Fibroblast of the conjunctiva (primary cell): Measurements from ENCODE around the gene ITIH1.
"Not testable (repeated sequence)": the region's sequence is repeated elsewhere in the genome, so short reads cannot be mapped to it uniquely, and the experiment has no call there.

ENCODE experiments used
- DNase-seq: peaks from one replicate; pipeline ENCODE4 v3.0.0-alpha.2; 2010; ENCODE audit warnings: low read depth

Gene ITIH1, protein sequence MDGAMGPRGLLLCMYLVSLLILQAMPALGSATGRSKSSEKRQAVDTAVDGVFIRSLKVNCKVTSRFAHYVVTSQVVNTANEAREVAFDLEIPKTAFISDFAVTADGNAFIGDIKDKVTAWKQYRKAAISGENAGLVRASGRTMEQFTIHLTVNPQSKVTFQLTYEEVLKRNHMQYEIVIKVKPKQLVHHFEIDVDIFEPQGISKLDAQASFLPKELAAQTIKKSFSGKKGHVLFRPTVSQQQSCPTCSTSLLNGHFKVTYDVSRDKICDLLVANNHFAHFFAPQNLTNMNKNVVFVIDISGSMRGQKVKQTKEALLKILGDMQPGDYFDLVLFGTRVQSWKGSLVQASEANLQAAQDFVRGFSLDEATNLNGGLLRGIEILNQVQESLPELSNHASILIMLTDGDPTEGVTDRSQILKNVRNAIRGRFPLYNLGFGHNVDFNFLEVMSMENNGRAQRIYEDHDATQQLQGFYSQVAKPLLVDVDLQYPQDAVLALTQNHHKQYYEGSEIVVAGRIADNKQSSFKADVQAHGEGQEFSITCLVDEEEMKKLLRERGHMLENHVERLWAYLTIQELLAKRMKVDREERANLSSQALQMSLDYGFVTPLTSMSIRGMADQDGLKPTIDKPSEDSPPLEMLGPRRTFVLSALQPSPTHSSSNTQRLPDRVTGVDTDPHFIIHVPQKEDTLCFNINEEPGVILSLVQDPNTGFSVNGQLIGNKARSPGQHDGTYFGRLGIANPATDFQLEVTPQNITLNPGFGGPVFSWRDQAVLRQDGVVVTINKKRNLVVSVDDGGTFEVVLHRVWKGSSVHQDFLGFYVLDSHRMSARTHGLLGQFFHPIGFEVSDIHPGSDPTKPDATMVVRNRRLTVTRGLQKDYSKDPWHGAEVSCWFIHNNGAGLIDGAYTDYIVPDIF

DNA sequence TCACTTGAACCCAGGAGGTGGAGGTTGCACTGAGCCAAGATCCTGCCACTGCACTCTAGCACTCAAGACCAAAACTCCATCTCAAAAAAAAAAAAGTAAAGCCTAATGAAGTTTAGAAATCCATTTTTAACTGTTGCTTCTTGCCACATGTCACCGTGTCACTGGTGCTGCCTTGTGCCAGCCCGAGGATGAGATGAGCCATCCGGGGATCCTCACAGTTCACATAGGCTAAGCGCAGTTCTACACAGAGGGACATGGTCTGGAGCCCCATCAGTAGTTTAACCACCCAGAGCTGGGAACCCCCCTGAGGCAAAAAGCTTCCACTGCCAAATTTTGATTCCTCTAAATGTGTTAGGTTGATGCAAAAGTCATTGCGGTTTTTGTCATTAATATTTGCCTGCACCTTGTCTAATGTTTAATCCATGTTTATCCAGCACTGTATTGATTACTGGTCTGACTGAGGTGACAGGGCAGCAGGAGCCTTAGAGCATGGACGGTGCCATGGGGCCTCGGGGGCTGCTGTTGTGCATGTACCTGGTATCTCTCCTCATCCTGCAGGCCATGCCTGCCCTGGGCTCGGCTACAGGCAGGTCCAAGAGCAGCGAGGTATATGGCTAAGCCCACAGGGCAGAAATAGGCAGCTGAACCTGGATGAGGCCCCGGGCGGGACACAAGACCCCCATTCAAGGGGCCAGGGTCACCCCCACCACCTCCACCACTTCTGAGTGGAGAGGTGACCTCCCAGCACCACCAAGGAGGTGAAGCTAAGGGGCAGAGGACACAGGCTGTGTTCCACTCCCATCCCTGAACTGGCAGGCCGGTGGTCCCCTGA is at the start of gene ITIH1:
TSS of gene ITIH1 (plus strand) at position 473 of the 832 bp plus-strand sequence. CDS start at position 490, 17 bp downstream.
- DNase-seq: no peak

DNA sequence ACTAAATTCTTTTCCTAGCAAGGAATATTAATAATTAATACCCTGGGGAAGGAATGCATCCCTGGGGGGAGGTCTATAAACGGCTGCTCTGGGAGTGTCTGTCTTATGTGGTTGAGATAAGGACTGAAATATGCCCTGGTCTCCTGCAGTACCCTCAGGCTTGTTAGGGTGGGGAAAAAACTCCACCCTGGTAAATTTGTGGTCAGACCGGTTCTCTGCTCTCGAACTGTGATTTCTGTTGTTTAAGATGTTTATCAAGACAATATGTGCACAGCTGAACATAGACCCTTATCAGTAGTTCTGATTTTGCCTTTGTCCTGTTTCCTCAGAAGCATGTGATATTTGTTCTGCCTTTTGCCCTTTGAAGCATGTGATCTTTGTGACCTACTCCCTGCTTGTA is 48.6 kb upstream of the ITIH1 start:
- DNase-seq: not testable (repeated sequence)

DNA sequence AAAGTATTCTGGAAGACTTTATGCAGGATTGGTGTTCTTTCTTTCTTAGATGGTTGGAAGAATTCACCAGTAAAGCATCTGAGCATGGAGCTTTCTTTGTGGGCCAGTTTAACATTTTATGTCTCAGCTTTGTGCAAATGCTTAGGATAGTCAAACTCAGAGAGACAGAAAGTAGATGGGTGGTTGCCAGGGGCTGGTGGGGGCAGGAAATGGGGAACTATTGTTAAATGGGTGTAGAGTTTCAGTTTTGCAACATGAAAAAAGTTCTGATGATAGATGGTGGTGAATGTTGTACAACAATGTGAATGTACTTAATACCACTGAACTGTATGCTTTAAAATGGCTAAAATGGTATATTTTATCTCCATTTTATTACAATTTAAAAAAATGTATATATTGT is 46.7 kb upstream of the ITIH1 start:
- DNase-seq: no peak

DNA sequence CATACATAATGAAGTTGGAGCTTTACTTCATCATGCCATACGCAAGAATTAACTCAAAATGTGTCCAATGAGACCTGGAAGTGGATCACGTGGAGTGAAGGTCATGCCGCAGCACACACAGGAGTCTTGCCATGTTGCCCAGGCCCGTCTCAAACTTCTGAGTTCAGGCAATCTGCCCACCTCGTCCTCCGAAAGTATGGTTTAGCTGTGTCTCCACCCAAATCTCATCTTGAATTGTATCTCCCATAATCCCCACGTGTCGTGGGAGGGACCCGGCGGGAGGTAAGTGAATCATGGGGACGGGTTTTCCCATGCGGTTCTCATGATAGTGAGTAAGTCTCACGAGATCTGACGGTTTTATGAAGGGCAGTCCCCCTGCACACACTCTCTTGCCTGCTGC is 45.8 kb upstream of the ITIH1 start:
- no peak for DNase-seq

DNA sequence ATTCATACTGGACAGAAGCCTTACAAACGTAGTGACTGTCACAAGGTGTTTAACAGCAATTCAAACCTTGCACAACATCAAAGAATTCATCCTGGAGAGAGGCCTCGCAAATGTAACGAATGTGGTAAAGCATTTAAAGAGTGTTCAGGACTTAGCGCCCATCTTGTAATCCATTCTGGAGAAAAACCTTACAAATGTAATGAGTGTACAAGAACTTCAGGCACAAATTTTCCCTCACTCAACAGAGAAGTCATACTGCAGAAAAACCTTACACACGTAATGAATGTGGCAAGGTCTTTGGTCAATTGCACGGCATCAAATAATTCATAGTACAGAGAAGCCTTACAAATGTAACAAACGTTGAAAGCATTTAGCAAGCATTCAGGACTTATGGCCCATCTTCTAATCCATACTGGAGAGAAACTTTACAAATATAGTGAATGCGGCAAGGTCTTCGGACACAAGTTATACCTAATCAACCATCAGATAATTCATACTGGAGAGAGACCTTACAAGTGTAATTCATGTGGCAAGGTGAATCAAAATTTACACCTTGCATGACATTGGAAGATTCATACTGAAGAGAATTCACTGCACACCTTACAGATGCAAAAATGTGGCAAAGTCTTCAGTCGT is 44.0 kb upstream of the ITIH1 start:
- DNase-seq: no peak

DNA sequence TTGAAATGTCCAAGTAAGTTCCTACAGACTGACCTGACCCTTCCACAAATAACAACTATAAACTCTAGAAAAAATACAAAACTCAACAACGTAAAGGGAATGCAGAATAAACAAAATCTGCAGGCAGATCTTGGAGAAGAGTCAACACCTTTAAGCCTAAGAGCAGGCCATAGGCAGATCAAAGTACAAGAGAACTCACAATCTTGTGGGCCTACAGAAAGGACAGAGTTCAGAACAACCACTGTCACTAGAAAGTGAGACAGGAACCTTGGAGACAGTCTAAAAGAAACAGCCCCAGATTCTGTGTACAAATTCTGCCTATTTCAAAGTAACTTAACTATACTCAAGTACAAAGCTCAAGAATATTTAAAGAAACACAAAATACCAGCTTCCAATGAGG is 37.7 kb upstream of the ITIH1 start:
- DNase-seq: no peak

DNA sequence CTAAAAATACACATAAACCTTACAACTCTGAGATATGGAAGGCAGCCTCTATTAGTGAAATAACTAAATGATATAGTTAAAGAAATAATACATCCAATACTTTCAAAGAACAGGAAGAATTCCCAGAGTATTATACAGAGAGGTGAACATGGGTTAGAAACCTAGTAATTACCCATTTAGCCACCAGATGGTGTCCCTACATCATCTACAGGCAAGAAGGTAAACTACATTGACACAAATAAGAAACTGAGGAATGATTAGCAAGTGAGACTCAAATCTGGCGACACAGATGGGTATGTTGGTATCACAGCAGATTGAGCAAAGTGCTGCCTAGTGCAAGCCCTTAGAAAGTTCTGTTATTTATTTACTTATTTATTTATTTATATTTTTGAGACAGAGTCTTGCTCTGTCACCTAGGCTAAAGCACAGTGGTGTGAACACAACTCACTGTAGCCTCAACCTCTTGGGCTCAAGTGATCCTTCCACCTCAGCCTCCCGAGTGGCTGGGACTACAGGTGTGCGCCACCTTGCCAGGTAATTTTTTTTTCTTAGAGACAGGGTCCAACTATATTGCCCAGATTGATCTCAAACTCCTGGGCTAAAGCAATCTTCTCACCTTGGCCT is 34.9 kb upstream of the ITIH1 start:
- DNase-seq: no peak

DNA sequence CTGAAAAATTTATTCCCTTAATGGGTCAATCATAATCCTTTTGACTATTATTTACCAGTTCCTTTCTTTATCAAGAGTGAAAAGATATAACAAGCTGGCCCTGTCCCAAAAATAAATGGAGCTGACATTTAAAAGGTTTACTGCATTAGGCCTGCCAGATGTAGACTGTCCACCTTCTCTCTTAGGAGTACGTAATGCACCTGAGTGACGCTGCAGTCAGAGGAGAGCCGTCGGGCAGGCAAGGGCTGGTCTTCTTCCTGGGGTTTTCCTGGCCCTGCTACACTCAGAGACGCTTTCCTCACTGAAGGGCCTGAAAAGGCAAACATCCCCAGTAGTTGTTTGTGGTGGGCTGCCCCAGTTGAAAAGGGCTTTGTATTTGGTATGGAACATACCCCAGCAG is 34.2 kb upstream of the ITIH1 start:
- DNase-seq: no peak

DNA sequence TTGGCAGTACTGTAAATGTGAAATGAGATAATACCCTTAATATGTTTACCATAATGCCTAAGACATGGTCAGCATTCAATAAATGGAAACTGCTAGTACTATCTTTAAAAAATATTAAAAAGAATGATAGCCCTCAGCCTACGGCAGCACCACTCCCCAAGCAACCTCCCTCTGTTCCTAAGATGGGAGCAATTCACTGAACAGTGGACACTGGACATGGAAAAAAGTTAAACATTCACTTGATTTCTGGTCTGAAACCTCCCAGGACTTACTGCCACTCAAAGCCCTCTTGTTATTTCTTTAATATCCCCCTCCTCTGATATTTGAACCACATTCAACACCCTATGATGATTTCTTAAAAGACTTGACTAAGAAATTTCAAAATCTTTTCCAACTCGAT is 33.7 kb upstream of the ITIH1 start:
- no peak for DNase-seq

DNA sequence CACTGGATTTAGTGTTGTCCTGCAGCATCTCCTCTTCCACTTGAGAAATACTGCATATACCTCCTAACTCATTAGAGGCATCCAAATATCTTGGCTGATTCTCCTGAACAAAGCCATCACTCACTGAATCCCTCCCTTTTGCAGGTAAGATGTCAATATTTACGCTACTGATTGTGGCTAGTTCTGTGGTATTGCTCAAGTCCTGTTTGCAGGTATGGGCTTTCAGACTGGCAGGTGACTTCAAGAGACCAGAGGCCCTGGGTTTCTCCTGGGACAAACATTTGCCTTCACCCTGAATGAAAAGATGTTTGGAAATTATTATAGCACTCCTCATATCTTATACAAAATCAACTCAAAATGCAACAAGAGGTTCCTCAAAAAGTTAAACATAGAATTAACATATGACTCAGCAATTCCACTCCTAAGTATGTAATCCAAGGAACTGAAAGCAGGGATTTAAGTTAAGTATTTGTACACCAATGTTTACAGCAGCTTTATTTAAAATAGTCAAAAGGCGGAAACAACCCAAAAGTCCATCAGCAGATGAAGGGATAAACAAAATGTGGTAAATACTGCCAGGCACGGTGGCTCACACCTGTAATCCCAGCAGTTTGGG is 25.2 kb upstream of the ITIH1 start:
- no peak for DNase-seq

DNA sequence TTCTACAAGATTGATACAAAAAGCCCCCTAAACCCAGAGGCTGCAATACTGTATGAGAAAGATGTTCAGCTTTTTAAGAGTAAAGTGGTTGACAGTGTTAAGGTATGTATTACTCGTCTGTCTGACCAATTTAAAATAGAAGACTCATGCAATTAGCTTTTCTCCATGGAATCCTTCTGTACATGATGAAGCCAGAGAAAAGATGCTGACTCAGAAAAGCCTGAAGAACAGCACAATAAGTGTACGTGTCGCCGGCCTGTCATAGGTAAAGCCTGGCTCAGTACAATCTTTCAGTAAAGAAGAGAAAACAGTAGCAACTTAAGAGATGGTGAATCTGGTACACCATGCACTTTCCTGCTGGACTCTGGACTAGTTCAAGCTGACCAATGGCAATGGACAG is 23.0 kb upstream of the ITIH1 start:
- no peak for DNase-seq

DNA sequence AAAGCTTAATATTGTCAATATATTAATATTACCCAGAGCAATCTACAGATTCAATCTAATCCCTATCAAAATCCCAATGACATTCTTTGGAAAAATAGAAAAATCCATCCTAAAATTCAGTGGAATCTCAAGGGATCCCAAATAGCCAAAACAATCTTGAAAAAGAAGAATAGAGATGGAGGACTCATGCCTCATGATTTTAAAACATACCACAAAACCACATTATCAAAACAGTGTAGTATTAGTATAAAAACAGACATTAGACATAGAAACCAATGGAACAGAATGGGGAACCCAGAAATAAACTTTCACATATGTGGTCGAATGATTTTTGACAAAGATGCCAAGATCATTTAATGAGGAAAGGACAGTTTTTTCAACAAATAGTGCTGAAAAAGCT is 21.3 kb upstream of the ITIH1 start:
- DNase-seq: no peak

DNA sequence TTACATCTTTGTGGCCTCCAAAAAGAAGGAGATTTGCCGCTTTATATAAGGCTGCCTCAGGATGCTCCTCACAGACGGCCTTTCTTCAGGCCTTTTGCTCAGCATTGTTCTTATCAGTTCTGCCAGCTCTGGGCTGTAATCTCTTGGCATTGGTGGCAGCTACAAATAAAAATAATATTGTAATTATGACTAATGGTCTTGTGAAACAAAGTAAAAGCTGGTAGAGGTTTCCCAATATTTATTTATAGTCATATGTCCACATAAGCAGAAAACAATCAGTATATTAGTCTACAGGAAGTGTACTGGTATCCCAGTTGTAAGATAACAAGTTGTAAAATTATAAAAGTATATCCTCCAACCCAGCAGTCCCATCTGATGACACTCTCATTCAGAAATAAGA is 13.9 kb upstream of the ITIH1 start:
- DNase-seq: no peak

DNA sequence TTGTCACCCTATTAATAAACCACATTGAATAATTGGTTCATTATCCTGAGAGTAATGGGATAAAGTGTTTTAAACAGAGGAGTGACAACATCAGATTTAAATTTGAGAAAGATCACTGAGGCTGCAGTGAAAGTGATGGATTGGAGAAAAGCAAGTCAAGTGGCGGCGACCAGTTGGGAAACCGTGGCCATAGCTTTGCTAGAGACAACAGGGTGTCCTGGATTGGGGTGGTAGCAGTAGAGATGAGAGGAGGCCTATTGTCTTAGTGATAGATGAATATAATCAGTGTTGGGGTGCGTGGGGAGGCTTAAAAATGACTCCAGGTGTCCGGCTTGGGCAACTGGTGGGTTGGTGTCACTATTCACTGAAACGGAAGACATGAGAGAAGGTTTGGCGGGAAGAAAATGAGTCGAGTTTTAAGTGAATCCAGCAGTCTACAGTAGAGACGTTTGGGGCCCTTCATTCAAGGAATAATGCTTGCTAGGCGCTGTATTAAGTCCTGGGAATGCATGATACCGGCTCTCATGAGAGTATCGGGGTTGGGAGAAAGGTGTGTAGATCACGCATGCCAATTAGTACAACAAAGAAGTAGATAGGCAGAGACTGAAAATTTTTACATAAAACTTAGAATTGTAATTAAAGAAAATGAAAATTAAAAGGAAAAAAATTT is 7.5 kb upstream of the ITIH1 start:
- DNase-seq: no peak

DNA sequence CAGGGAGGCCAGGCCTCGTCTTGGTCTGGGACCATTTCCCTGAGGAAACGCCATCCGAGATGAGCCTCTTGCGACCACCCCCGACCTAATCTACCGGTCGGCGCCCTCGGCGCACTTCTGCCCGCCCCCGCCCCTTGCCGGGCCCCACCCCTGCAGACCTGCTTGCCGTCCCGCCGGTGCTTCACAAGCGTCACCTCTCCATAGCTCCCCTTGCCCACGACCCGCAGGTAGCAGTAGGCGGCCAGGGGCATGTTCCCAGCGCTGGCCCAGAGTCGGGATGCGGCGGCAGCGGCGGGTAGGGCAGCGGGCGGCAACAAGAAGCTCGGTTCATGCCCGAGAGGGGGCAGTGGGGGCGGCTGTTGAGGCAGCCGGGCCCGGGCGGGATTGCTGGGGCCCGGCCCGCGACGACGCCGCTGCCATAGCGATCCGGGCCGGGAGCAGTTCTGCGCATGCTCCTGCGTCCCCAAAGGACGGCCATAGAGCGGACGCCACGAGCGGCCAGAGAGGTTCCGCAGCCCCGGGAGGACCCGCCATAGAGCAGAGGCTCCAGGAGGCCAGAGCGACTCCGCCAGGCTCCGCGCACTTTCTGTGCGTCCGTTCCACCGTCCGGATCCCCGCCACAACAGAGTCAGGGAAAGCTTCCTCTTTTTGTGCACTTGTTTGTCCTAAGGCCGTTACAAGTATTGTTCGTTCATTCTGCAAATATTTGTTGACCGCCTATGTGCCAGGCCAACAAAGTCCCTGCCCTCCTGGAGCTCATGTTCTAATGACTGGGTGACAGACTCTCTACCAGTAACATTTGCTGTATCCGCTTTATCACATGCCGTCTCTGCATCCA is 6.7 kb upstream of the ITIH1 start, which contains the start of gene NEK4:
TSS of gene NEK4 (minus strand) at position 445 of the 838 bp plus-strand sequence. CDS start at position 251, 194 bp downstream.
- DNase-seq: peak; percentile 82

DNA sequence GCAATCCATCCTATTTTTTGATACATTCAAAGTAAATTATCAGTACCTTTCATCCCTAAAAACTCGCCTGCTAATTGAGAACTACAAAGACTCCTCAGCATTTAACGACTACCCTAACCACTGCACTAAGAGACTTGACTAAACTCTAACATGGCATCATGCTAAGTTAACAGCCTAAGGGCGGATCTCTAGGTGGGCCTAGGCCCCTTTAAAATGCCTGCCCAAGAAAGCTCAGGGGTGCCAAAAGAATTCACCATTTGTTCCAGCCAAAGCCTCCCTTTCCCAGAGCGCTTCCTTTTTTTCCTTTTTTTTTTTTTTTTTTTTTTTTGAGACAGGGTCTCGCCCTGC is 6.1 kb upstream of the ITIH1 start:
- no peak for DNase-seq

DNA sequence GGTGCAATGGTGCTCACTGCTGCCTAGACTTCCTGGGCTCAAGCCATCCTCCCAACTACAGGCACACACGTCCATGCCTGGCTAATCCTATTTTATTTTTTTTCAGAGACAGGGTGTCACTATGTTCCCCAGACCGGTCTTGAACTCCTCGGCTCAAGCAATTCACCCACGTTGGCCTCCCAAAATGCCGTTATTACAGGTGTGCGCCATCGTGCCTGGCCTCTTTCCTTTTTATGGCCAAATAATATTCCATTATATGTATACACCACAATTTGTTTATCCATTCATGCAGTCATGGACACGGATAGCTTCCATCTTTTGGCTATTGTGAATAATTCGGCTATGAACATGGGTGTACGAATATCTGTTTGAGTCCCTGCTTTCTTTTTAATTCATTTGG is 5.7 kb upstream of the ITIH1 start:
- no peak for DNase-seq

DNA sequence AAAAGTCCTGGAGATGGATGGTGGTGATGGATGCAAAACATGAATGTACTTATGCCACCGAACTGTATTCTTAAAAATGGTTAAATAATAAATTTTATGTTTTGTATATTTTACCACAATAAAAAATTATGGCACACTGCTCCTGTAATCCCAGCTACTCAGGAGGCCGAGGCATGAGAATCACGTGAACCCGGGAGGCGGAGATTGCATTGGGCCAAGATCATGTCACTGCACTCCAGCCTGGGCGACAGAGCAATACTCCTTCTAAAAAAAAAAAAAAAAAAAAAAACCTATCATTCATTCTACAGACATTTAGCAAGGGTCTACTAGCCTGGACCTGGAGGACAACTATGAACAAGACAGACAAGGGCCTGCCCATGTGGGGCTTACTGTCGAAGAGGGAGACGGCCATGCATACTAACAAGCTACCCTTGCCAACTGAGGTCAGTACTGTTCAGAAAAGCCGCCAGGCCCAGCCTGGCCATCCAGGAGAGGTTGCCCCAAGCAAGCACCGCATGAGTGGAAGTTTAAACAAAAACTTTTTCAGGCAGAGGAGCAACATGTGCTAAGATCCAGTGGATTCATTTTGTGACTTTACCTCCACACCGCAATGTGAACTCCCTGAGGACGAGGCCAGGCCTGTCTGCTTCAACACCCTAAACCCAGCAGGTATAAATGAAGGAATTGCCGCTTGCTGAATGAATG is 3.9 kb upstream of the ITIH1 start:
- DNase-seq: no peak
